ENCODE results near the gene CLBA1.

The CLBA1 gene

DNA sequence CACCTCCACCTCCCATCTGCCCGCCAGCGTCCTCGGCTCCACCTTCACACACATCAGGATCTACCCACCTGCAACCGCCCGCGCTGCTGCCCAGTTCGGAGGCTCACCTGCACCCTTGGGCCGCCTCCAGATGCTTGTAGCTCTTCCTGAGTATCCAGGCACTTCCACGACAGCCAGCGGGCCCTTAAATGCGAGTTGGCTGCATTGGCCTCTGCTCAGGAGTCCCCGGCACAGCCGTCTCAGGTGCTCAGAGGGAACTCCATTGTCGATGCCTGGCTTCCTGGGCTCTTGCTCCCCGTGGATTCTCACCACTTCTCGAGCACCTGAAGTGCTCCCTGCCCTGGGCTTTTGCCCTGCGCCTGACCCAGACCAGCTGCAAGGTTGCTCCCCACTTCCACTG lies 57.2 kb downstream of the CLBA1 start:
- Histone ChIP-seq H3K27me3 (ENCODE audit: control insufficient read depth in 1 of 2, insufficient read depth in 2 of 2, low read length in 2 of 2) (peaks cover 0 to 4% of the 10 kb centered on the region in 2 donors), H3K4me1 (ENCODE audit: control insufficient read depth, insufficient read depth, low read length) (peaks cover 6% of the 10 kb centered on the region), H3K4me3 (ENCODE audit: low read length in 2 of 2) (no peak overlapping the region), H3K9ac (ENCODE audit: low read length in 2 of 2) (no peak overlapping the region), H3K9me3 (ENCODE audit: control insufficient read depth in 2 of 2, low read length in 2 of 2) (no peaks in the 10 kb centered on the region), H3K36me3 (ENCODE audit: control insufficient read depth in 2 of 2, insufficient read depth in 2 of 2, low read length in 2 of 2) (no peaks in the 10 kb centered on the region), H3K27ac (ENCODE audit: low read length) (no peak overlapping the region)

DNA sequence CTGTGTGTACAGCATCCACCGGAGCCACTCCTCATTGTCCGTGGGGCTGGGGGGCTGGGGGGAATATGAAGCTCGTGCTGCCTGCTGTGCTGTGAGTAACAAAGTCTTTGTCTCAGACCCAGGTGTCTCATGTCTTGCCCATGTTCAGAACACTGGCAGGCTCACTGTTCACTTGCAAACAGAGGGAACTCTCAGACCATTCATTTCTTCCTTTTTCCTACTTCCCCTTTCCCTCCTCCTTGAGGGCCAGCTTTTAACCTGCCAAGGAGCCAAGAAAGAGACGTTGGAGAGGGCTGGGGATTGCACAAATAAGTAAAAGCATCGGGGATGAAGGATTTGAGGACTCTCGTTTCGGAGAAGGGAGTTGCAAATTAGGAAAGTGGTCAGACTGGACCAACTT lies 58.1 kb downstream of the CLBA1 start:
- no peak overlapping the region for H3K9ac ChIP-seq (ENCODE audit: low read length in 2 of 2)
- H3K4me1 ChIP-seq (ENCODE audit: control insufficient read depth, insufficient read depth, low read length) = peaks cover 6% of the 10 kb centered on the region
- no peaks in the 10 kb centered on the region for H3K9me3 ChIP-seq (ENCODE audit: control insufficient read depth in 2 of 2, low read length in 2 of 2)
- peaks cover 0 to 4% of the 10 kb centered on the region in 2 donors for H3K27me3 ChIP-seq (ENCODE audit: control insufficient read depth in 1 of 2, insufficient read depth in 2 of 2, low read length in 2 of 2)
- no peak overlapping the region for H3K4me3 ChIP-seq (ENCODE audit: low read length in 2 of 2)
- H3K36me3 ChIP-seq (ENCODE audit: control insufficient read depth in 2 of 2, insufficient read depth in 2 of 2, low read length in 2 of 2) = no peaks in the 10 kb centered on the region
- no peak overlapping the region for H3K27ac ChIP-seq (ENCODE audit: low read length)

Measured in stomach smooth muscle (tissue), 2 donors.